HG03045 (cell line): Measurements from ENCODE around the gene NAA30.
"Not testable (repeated sequence)": the region's sequence is repeated elsewhere in the genome, so short reads cannot be mapped to it uniquely, and the experiment has no call there.

Source experiments
- ATAC-seq: cut with Tn5 transposase; IDR thresholded peaks from one replicate; pipeline ENCODE4 v1.9.1; 2021; ENCODE audit warnings: mild to moderate bottlenecking, moderate library complexity; ENCODE audit not compliant: unreplicated experiment

NAA30 gene

DNA sequence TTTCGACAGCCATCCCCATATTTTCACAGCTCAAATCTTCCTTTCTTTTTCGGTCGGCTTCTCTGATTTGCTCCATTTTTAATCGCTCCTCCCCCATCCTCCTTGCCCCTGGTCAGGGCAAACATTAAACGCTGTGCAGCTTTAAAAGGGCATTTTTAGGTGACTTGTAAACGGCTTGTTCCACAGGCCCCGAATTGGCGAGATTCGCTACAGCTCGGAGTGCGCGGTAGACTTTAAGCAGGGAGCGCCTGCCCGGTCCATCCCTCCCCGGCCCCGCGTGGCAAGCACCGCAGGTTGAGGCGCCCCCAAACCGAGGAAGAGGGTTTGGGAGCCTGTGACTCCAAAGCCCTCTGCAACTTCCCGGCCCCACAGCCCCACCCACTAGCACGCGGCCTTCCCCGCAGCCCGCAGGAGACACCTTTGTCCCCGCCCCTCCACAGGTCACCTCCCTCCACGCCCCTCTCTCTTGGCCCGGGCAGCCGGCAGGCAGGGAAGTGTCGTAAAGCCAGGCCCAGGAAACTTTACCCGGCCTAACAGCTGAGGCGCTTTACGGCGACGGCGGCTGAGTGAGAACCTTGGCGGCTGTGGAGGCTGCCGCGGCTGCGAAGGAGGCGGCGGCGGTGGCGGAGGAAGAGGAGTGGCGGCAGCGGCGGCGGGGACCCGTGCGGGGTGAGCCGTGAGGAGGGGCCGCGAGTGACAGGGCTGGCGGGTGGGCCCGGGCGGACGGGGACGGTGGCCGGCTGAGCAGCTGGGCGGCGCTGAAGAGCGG lies at the start of gene NAA30:
Gene NAA30 (plus strand): TSS at position 550 of the 769 bp plus-strand sequence. CDS start 372 bp downstream, outside the sequence.
- peak; percentile 84 for ATAC-seq

DNA sequence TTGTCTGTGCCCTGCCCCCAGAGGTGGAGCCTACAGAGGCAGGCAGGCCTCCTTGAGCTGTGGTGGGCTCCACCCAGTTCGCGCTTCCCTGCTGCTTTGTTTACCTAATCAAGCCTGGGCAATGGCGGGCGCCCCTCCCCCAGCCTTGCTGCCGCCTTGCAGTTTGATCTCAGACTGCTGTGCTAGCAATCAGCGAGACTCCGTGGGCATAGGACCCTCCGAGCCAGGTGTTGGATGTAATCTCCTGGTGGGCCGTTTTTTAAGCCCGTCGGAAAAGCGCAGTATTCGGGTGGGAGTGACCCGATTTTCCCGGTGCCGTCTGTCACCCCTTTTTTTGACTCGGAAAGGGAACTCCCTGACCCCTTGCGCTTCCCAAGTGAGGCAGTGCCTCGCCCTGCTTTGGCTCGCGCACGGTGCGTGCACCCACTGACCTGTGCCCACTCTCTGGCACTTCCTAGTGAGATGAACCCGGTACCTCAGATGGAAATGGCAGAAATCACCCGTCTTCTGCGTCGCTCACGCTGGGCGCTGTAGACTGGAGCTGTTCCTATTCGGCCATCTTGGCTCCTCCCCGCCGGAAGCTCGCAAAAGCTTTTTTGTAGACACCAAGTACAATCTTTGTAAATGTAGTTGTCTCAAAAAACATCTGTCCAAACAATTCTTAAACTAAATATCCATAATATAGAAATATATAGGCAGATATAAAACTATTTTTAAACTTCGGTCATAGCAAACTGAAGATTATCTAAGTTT lies 46.7 kb upstream of the NAA30 start:
- not testable (repeated sequence) for ATAC-seq

DNA sequence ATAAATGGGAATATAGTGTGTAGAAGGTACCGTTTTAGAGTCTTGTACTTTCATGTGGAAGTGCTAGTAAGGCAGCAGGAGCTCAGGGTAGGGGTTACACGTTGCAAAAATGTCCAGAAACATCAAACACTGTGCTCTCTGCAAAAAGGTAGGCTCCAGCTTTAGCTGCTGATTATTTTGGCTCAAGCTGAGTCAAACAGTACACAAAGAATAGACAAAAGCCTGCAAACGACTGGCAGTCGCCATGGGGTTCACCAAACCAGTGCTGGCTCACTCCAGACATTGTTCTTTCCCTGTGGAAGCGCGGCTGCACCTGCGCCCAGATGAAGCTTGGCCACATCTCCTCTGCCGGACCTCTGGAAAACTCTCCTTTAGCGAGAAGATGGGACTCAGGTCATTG lies 45.3 kb upstream of the NAA30 start:
- no peak for ATAC-seq

DNA sequence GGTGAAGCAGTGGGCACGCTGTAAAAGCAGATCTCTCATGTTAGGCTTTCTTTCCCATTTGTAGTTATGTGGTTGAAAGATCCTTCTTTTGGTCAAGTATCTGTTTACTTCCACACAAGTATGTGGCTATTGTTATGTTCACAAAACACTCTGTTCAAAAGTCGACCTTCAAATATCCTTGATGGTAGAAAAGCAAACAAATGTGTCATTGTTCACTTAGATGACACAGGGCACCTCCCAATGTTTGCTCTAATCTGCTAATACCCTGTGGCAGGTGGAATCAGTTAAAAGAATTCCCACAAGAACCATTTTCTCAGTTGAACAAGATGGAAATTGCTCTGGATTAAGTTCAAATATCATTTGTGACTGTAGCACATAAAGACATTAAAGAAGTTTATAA lies 43.6 kb upstream of the NAA30 start:
- ATAC-seq, result no peak

GRCh38 chr14:57352396-57353170 lies 37.8 kb upstream of the NAA30 start:
- no peak for ATAC-seq

DNA sequence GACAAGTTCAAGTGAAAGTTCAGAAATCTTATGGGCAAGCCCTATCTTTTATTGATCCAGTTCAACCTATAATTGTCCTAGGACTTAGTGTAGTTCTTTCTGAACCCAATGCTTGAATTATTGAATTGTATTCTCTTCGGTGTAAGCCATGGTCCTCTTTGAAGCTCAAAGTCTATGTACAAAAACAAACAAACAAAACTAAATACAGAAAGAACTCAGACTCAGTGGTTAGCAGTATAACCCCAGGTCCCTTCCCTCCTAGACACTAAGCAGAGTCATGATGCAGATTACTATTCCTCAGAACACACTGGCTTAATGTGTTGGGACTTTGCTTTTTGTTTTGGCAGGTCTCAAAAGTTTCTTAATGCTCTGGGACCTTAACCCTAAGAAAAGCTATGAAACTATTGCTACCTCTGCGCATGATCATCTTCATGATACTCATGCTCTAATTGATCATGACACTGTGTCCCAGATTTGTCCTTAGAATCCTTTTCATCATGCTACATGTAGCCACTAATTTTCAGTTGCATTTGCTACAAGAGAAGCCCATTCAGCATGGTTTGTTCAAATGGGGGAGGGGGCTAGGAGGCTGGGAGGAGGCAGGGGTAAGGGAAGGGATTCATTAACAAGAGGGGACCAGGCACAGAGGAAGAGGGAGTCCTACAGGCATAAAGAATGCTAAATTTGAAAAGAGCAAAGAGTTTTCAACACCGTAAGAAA lies 35.1 kb upstream of the NAA30 start:
- ATAC-seq, result no peak

DNA sequence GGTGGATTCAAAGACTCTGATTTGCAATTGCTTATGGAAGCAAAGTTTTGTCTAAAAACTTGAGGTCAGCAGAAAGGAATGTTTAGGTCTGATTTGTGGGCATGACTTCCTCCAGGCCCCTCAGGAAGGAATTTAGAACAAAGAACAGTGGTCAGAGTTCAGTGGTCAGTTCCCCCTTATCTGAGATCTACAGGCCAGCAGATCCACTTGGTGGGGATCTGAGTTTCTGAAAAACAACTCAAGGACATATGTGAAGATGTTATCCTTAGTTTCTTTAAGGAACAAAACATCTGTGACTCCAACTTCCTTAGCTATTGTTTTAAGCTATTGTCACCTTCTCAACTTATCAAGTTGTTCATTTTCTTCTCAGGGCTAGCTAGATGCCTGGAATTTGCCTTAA lies 28.0 kb upstream of the NAA30 start:
- ATAC-seq, result no peak

- no peak for ATAC-seq
These were observed 25.5 kb upstream of the NAA30 start for GRCh38 chr14:57364659-57365450.

DNA sequence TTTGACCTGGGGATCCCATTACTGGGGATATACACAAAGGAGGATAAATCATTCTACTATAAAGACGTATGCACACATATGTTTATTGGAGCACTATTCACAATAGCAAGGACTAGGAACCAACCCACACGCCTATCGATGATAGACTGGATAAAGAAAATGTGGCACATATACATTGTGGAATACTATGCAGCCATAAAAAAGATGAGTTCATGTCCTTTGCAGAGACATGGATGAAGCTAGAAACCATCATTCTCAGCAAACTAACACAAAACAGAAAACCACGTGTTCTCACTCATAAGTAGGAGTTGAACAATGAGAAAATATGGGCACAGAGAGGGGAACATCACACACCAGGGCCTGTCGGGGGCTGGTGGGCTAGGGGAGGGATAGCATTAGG lies 20.2 kb upstream of the NAA30 start:
- ATAC-seq, result not testable (repeated sequence)

DNA sequence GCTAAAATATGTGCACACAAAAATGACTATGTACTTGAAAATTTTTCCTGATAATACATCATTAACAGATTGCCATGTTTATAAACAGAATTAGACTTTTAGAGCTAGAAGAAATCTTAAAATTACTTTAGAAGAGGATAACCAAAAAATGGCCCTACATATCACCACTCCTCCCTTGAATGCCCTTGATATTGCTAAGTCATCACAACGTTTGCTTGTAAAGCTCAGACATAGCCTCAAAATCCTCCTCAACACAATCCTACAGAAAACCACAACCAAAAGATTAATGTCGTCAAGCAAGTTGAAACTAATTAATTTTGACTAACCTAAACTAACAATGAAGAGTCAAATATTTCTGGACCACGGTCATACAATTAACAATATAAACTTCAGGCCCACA lies 19.4 kb upstream of the NAA30 start:
- no peak for ATAC-seq

GRCh38 chr14:57375156-57375555 lies 15.2 kb upstream of the NAA30 start:
- no peak for ATAC-seq

DNA sequence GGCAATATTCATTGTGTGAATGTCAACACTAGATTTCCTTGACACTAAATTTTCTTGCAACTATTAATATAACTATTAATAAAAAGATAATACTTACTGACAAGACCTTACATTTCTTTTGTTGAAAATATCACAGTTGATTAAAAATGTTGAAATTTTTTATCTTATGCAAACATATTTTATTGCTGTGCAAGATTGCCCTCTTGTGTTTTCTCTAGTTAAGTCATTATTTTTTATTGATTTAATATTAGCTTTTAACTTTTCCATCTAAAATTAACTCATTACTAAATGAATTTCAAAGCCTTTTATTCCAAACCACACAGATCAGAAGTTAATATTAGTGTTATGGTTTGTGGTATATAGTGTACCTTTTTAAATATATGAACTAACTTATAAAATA lies 11.7 kb upstream of the NAA30 start:
- no peak for ATAC-seq

DNA sequence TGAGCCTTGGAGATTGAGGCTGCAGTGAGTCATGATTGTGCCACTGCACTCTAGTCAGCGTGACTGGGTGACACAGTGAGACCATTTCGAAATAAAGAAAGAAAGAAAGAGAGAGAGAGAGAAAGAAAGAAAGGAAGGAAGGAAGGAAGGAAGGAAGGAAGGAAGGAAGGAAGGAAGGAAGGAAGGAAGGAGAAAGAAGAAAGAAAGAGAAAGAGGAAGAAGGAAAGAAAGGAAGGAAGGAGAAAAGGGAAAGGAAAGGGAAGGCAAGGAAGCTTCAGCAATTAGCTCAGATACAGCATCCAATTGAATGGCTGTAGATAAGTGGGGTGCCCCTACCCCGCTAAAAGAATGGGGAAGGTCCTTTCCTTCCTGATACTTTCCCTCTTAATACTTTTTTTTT lies 9.5 kb upstream of the NAA30 start:
- ATAC-seq, result no peak

- ATAC-seq, result no peak
These were observed 8.1 kb upstream of the NAA30 start for GRCh38 chr14:57382283-57382682.

DNA sequence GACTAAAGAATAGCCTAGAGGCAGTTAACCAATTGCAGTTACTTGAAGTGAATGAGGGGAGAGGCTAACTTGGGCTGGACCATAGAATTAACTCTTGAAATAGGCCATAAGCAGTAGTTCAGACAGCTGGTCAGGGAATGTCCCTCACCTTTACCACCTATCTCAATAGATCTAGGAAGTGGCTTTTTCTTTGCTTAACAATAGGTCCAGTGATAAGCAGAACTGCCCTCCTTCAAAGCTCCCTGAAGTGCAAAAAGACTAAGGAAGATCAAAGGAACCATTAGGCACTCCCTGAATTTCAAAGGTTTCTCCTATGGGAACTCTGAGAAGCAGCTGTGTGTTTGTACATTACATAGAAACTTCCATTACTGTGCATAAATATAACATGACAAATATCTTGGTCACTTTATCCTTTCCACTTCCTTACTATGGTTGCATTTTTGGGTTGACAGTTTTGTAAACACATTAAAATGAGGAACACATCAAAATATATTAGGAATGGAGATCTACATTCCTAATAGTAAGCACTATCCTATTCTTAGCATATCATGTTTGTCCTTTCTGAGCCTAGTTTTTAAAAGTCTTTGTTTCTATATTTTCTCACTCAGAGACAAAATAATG lies 7.2 kb upstream of the NAA30 start:
- ATAC-seq, result no peak

DNA sequence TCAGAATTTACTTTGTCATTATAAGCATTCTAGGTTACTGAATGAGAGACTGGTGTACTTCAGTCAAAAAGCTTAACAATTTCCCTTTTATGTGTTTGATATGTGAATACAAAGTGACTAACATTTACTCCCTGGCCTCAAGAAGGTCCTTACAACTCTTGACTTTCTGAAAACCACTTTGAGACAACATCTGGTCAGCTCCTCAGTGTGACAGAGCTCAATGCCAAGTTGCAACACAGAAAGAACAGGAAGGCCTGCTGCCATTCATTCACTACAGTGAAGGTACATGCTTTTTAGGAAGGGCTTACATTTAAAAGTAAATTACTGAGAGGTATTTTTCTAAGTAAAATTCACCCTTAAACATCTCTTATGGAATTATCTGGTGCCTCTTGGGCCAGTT lies 2.3 kb upstream of the NAA30 start:
- ATAC-seq, result no peak

GRCh38 chr14:57389646-57390036 lies 745 bp upstream of the NAA30 start:
- no peak for ATAC-seq

DNA sequence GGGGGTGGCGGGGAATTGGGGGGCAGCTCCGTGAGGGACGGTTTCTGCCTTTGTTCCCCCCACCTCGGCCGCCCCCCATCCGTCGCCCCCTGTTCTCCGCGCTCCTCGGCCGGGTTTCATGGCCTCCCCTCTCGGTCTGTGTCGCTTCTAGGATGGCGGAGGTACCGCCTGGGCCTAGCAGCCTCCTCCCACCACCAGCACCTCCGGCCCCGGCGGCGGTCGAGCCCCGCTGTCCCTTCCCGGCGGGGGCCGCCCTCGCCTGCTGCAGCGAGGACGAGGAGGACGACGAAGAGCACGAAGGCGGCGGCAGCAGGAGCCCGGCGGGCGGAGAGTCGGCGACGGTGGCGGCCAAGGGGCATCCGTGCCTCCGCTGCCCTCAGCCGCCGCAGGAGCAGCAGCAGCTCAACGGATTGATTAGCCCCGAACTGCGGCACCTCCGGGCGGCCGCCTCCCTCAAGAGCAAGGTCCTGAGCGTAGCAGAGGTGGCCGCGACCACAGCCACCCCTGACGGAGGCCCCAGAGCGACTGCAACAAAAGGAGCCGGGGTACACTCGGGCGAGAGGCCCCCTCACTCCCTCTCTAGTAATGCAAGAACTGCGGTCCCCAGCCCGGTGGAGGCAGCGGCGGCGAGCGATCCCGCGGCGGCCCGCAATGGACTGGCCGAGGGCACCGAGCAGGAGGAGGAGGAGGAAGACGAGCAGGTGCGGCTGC lies 575 bp downstream of the NAA30 start:
- peak; percentile 48 for ATAC-seq
